Activated naive CD8-positive, alpha-beta T cell treated with anti-CD3 and anti-CD28 coated beads, Interleukin-2, amount 10 ng/mL, durations not matched to agents 7 days and 5 days (primary cell): ENCODE data around the gene MAP1B. TPM values are rescaled to one million over a fixed set of nuclear protein-coding genes. Genes with fewer than 3 reads are reported as not detected.

Source experiments
- ATAC-seq: fragments of 150-1000 bp; cut with Tn5 transposase; one replicate; pipeline ENCODE4 v1.10.0; 2021; ENCODE audit warnings: low read depth, moderate library complexity
- POLR2A ChIA-PET: fragments of 350-600 bp; sonication (Branson Sonifier 250); formaldehyde crosslinking; loops from one replicate; lab custom pipeline; 2021; ENCODE audit warnings: antibody characterized with exemption; lab: Charles Lee
- DNase-seq: peaks from one replicate; pipeline ENCODE4 v3.0.0; 2021
- H3K27ac Mint-ChIP-seq: one replicate; pipeline ENCODE4 v1.8.0; 2022; ENCODE audit warnings: mild to moderate bottlenecking, mixed read lengths
- H3K27me3 Mint-ChIP-seq: one replicate; pipeline ENCODE4 v1.8.0; 2022; ENCODE audit warnings: mild to moderate bottlenecking, moderate library complexity, mixed read lengths
- H3K36me3 Mint-ChIP-seq: one replicate; pipeline ENCODE4 v1.8.0; 2021; ENCODE audit warnings: mild to moderate bottlenecking, mixed read lengths
- H3K4me1 Mint-ChIP-seq: one replicate; pipeline ENCODE4 v1.8.0; 2021; ENCODE audit warnings: mixed read lengths
- H3K4me3 Mint-ChIP-seq: one replicate; pipeline ENCODE4 v1.8.0; 2022; ENCODE audit warnings: mild to moderate bottlenecking, moderate library complexity, mixed read lengths
- H3K9me3 Mint-ChIP-seq: one replicate; pipeline ENCODE4 v1.8.0; 2021; ENCODE audit warnings: mixed read lengths
- total RNA-seq, 2 experiments: library from RNA; stranded (reverse); gene quantifications; one replicate each; pipeline ENCODE4 v1.2.3, GENCODE V29; 2021

The MAP1B gene
- total RNA-seq, 2 experiments from 2014 or later: not detected

DNA sequence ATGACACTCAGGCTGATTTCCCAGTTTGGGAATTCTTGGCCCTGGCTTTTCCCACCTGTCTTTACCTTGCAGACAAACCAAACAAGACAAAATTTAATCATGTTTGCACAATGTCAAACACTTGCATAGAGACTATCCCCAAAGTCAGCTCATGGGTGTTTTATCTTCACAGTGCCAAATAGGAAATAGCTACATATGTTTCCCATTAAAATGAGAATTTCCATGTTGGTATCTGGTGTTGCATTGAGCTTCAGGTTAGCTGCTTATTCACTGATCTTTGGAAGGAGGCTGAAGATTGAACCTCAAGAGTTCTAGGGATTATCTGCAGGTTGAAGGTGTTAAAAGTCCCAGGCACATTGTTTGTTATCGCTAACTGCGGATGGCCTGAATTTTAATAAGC is 19.5 kb downstream of the MAP1B start:
- H3K27ac Mint-ChIP-seq: no peak overlapping the region
- H3K27me3 Mint-ChIP-seq: peaks cover 57% of the 10 kb centered on the region
- POLR2A ChIA-PET: no interaction called here
- no peaks in the 10 kb centered on the region for H3K36me3 Mint-ChIP-seq
- H3K4me1 Mint-ChIP-seq: no peaks in the 10 kb centered on the region
- no peak overlapping the region for H3K4me3 Mint-ChIP-seq
- DNase-seq: no peak
- H3K9me3 Mint-ChIP-seq: no peaks in the 10 kb centered on the region
- no peak for ATAC-seq

DNA sequence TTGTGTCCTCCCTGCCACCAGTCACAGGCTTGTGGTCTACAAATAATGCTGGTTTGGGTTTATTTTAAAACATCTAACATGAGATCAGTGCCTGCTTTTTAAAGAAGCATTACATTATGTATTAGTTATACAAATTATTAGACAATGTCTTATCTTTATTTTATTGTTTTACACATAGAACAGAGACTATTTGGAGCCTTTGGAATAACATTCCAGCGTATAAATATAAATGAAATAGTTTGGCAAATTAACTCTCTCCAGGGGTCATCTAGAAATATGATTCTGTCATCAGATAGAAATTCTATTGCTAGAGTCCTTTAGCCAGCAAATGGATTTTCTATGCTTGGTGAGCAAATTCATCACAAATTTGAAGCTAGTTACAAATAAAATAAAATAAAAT is 22.4 kb downstream of the MAP1B start:
- DNase-seq (no peak), ATAC-seq (no peak)
- POLR2A ChIA-PET: no interaction called here
- H3K27ac Mint-ChIP-seq: no peak overlapping the region
- no peaks in the 10 kb centered on the region for H3K4me1 Mint-ChIP-seq
- no peak overlapping the region for H3K4me3 Mint-ChIP-seq
- H3K27me3 Mint-ChIP-seq: peaks cover 55% of the 10 kb centered on the region
- H3K9me3 Mint-ChIP-seq: no peaks in the 10 kb centered on the region
- no peaks in the 10 kb centered on the region for H3K36me3 Mint-ChIP-seq

DNA sequence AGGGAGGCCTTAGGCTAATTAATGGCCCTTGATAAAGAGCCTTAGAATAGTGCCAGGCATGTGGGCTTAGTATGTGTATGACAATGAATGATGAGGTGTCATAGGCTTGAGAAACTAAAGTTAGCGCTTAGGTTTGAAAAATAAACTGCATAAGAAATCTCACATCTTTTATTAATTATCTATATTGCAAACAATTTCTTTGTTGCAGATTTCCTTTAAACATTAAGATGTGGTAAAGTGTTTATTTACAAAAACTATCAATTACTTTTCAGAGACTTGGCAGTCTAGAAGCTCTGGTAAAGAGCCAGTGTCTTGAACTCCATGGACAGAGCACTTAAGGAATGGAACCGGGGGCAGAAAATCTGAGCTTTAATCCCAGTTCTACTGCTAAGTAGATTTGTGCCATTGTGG is 23.1 kb downstream of the MAP1B start:
- H3K36me3 Mint-ChIP-seq: no peaks in the 10 kb centered on the region

DNA sequence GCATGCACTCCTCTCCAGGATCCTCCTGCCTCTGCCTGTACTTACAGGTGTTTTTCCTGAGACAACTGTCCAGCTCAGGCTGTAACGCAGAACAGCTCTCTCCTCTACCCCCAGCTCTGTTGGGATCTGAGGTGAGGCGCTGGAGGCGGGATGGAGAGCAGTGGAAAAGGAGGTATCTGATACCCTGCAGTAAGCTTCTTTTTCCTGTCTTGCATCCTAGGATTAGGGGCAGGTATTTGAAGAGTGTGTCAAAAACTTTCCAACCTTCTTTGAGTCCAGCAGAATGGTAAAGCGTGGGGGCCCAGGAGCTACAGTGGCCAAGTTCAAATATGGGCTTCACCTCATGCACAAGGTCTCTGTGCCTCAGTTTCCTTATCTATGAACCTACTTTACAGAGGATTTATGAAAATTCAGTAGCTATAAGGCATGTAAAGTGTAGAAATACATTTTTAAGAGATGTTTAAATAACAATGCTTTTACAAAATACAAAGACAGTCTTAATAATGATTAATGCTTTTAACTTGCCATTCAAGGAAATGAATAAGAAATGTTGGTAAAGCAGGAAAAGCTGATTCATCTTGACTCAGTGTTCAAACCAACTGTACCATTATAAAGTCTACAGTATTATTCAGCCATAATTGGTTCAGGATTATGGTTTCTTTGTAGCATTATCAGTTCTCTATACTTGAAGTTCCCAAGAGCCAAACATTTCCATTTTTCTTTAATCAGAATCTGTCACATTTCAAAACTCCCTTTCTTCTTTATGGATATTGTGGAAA is 26.1 kb downstream of the MAP1B start:
- Mint-ChIP-seq H3K27me3 (peaks cover 40% of the 10 kb centered on the region), H3K4me1 (no peaks in the 10 kb centered on the region), H3K4me3 (no peak overlapping the region), H3K27ac (no peak overlapping the region), H3K9me3 (no peaks in the 10 kb centered on the region), H3K36me3 (no peaks in the 10 kb centered on the region)
- POLR2A ChIA-PET: no interaction called here
- DNase-seq (no peak), ATAC-seq (no peak)

More for the DNA sequence above, 23.1 kb downstream of the MAP1B start:
- Mint-ChIP-seq H3K4me3 (no peak overlapping the region), H3K4me1 (no peaks in the 10 kb centered on the region), H3K9me3 (no peaks in the 10 kb centered on the region), H3K27ac (no peak overlapping the region), H3K27me3 (peaks cover 54% of the 10 kb centered on the region)
- POLR2A ChIA-PET: no interaction called here
- DNase-seq: no peak
- no peak for ATAC-seq

DNA sequence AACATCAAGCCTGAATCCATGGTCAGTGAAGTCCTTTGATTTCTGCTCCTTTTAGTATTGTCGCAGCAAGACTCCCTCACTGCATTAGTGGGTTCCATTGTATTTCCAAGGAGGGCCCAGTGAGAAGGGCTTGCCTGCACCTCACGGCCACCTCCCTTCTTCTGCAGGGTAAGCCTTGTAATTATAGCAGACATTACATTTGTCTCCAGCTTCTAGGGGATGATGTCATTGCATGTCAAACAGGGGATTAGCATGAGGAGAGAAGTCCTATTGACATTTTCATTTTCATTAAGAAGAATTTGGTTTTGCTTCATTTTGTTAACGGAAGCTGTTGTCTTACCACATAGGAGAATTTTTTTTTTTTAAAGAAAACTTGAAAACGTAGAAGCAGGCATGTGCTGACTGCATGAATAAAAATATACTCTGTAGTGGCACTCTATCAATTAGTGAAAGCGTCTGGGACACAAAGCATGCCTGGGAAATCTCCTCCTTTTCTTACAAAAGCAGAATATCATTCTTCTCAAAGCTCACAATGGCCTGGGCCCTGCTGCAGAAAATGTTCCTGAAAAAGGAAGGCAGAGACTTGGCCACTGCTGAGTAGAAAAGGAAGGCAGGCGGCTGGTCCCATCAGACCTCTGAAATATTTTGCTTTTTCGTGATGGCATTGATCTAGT is 27.1 kb downstream of the MAP1B start:
- POLR2A ChIA-PET: no interaction called here
- Mint-ChIP-seq H3K27ac (no peak overlapping the region), H3K9me3 (no peaks in the 10 kb centered on the region), H3K4me1 (peaks cover 7% of the 10 kb centered on the region), H3K36me3 (no peaks in the 10 kb centered on the region), H3K4me3 (no peak overlapping the region), H3K27me3 (peaks cover 39% of the 10 kb centered on the region)
- ATAC-seq: no peak
- DNase-seq: no peak

DNA sequence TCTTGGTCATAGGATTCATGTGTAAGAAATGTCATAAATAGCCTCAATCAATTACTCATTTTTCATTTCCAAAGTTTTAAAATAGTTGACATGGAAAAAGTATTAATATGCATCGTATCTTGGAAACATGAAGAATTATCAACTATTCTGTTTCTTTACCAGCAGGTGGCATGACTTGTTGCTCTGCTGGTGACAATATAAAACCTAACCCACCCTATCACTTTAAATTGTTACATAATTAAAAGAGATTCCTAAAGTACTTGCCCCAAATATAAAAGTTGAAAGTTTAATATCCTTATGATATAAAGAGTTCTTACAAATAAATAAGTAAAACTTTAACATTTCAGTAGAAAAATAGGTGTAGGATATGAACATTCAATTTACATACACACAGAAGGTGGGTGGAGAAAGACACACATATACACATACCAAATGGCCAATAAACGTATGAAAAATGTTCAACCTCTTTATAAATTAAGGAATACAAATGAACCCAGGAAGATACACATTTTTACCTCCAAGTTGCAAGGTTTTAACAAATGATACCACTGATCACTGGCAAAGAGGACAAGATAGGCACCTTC is 30.6 kb downstream of the MAP1B start:
- Mint-ChIP-seq H3K4me3 (no peak overlapping the region), H3K36me3 (no peaks in the 10 kb centered on the region), H3K27ac (no peak overlapping the region), H3K9me3 (no peaks in the 10 kb centered on the region), H3K4me1 (peaks cover 8% of the 10 kb centered on the region), H3K27me3 (peaks cover 41% of the 10 kb centered on the region)
- no peak for ATAC-seq
- no peak for DNase-seq
- POLR2A ChIA-PET: no interaction called here

DNA sequence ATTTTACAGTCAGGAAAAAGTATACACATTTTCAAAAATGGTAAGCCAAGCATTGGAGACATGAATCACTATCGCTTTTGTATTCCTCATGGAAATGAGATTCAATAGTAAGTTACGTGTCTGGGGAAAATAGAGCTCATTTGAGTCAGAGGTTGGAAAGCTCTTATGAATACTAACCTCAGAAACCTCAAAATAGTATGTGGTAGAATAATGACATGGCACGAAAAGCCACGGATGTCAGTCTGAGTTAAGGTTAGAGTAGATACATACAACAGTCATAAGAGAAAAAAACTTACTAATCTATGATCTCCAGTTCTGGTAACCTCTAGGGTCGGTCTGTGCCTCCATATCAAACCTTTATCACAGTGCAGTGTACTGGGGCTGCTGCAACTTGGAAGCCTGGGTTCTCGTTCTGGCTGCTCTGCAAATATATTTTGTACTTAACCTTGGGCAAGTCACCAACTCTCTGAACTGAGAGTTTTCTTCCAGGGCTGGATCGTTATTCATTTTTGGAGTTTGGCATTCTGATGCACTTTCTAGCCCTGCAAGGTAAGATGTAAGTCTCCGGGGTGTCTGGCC is 31.8 kb downstream of the MAP1B start:
- Mint-ChIP-seq H3K4me1 (peaks cover 8% of the 10 kb centered on the region), H3K9me3 (no peaks in the 10 kb centered on the region), H3K4me3 (no peak overlapping the region), H3K36me3 (no peaks in the 10 kb centered on the region), H3K27ac (no peak overlapping the region), H3K27me3 (peaks cover 38% of the 10 kb centered on the region)
- DNase-seq (no peak), ATAC-seq (peak; percentile 36)
- POLR2A ChIA-PET: interaction anchor here (0.7 kb wide), 1 partner anchor 181 kb away, joined by 3 read pairs; the partner anchor contains the start of genes MRPS27 and PTCD2

DNA sequence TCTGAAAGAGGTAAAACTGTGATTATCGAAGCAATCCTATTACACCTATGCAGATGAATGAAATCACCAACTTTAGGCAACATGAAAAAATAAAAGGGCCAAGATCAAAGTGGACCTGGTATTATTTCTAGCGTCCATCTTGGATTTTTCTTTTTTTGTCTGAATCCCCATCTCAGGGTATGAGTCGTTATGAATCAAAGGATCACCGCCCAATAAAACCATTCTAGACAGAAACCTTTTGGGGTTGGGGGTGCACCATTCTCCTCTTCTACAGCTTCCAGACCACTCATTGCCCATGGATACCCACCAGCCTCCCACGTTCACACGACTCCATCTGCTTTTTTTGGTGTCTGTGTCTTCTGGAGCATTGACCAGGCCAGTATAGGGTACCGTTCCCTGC is 33.4 kb downstream of the MAP1B start:
- H3K36me3 Mint-ChIP-seq: no peaks in the 10 kb centered on the region
- ATAC-seq (no peak), DNase-seq (no peak)
- H3K27ac Mint-ChIP-seq: no peak overlapping the region
- H3K27me3 Mint-ChIP-seq: peaks cover 33% of the 10 kb centered on the region
- no peaks in the 10 kb centered on the region for H3K9me3 Mint-ChIP-seq
- POLR2A ChIA-PET: no interaction called here
- no peak overlapping the region for H3K4me3 Mint-ChIP-seq
- H3K4me1 Mint-ChIP-seq: peaks cover 8% of the 10 kb centered on the region

DNA sequence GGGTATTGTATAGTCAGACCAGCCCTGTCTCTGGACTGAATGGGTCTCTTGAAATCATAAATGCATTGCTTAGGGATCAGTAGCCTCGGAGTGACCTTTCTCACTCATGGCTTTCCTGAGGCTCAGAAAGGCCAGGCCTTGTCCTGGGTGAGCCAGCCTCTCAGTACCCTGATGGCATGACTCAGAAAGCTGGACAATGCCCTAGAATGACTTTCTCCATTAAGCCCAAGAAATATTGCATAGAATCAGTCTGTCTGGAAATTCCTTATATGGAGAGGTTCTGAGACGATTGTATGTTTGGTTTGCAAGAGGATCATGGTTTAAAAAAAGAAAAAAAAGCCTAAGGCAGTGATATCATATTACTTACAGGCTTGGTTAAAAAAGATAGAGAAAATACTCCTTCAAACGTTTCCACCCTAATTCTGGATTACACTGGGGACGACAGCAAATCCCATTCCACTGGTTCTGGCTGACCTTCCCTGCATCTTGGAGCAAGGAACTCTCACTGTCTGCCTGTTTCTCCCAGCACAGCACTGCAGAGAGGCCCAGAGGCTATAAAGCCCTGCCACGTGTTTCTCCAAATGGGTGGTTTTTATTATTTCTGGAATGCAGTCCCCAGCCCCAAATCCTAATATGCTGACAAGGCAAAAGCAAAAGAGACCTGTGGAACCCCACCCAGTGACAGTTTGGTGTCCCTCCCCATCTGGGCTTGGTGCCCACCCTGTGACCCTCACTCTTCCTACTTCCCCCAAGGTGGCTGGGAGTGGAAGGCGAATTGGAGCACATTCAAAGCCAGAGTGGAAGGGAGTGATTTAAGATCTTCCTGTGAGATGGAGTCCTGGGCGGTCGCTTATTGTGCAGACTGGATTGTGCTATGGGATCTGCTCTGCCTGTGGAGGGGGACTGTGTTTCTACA is 34.4 kb downstream of the MAP1B start:
- no peak overlapping the region for H3K27ac Mint-ChIP-seq
- H3K27me3 Mint-ChIP-seq: peaks cover 33% of the 10 kb centered on the region
- H3K9me3 Mint-ChIP-seq: no peaks in the 10 kb centered on the region
- peaks cover 8% of the 10 kb centered on the region for H3K4me1 Mint-ChIP-seq
- ATAC-seq (no peak), DNase-seq (no peak)
- H3K36me3 Mint-ChIP-seq: no peaks in the 10 kb centered on the region
- POLR2A ChIA-PET: no interaction called here
- H3K4me3 Mint-ChIP-seq: no peak overlapping the region

DNA sequence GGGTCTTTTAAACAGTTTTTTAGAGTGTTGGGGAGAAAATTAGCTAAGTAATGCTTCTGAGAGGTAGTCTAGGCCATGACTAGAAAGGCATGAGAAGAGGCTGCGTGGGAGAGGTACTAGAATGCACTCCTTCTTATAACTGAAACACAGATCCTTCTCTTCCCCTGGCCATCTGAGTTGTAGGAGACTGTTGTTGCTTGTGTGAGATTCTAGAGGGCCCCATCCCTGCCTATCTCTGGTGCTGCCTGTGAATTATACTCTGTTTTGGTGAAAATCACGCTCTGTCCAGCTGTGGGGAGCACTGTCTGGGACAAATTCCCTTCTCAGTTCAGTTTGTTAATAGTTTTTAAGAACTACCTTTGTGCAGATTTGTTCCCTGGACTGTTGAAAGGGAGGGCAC is 37.5 kb downstream of the MAP1B start:
- no peaks in the 10 kb centered on the region for H3K9me3 Mint-ChIP-seq
- POLR2A ChIA-PET: no interaction called here
- peaks cover 39% of the 10 kb centered on the region for H3K27me3 Mint-ChIP-seq

DNA sequence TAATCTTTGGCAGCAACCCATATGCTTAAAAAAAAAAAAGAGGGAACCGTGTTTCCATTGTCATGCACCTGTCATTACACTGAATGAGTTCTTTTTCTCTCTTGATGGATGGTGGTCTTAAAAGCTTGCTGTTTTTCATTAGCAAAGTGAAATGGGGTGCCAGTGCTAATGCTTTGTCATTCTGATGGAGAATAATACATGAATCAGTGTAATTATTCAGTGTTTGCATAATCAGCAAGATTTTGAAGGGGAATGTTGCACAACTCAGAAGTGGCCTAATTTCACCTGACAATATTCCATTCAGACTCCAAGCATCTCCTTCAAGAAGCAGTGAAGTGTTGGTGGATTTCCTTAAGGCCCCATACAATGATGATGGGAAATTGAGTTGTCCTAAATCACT is 38.1 kb downstream of the MAP1B start:
- Mint-ChIP-seq H3K4me1 (peaks cover 2% of the 10 kb centered on the region), H3K27me3 (peaks cover 37% of the 10 kb centered on the region), H3K36me3 (no peaks in the 10 kb centered on the region), H3K27ac (no peak overlapping the region), H3K4me3 (no peak overlapping the region), H3K9me3 (no peaks in the 10 kb centered on the region)
- ATAC-seq: no peak
- no peak for DNase-seq
- POLR2A ChIA-PET: no interaction called here

More for the DNA sequence above, 37.5 kb downstream of the MAP1B start:
- DNase-seq: no peak
- Mint-ChIP-seq H3K27ac (no peak overlapping the region), H3K4me1 (peaks cover 2% of the 10 kb centered on the region), H3K4me3 (no peak overlapping the region), H3K36me3 (no peaks in the 10 kb centered on the region)
- no peak for ATAC-seq

DNA sequence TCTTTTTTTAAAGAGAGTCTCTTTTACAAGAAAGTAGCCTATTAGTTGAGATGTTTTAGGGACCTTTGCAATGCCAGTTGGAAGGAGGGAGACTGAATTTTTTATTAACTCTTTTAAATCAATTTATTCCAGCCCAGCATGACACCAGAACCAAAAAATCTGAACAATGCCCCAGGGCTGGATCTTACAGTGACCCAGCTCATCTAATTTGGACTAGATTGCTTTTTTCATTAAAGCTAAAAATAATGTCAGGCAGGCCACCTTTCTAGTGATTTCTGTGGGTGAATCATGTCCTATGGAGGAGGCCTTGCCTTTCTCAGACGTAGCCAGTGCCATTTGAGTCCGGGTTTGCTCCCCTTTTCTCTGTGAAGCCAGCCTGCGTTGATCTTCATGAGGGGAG is 38.8 kb downstream of the MAP1B start:
- H3K4me1 Mint-ChIP-seq: peaks cover 2% of the 10 kb centered on the region
- DNase-seq: no peak
- H3K27ac Mint-ChIP-seq: no peak overlapping the region
- H3K9me3 Mint-ChIP-seq: no peaks in the 10 kb centered on the region
- no peak overlapping the region for H3K4me3 Mint-ChIP-seq
- POLR2A ChIA-PET: no interaction called here
- H3K36me3 Mint-ChIP-seq: no peaks in the 10 kb centered on the region
- peaks cover 36% of the 10 kb centered on the region for H3K27me3 Mint-ChIP-seq
- no peak for ATAC-seq

DNA sequence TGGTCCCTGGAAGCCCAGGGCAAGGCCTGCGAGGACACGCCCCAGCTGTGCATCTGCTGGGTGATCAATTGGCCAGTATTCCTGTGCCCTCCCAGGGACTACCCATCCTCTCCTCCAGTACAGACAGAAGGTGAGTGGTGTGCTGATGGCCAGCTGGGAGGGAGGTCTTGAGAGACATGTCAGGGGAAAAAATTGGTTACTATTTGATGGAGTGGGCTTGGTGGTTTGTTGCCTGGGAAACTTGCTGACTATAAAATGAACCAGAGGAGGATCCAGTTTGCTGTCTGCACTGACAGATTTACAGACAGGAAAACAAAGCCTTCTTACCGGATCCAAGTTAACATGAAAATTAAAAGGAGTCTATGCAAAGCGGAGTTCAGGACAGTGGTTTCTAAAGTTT is 40.3 kb downstream of the MAP1B start:
- ATAC-seq: no peak
- no peaks in the 10 kb centered on the region for H3K9me3 Mint-ChIP-seq
- H3K27me3 Mint-ChIP-seq: peaks cover 31% of the 10 kb centered on the region
- no peak overlapping the region for H3K4me3 Mint-ChIP-seq
- POLR2A ChIA-PET: no interaction called here
- H3K36me3 Mint-ChIP-seq: no peaks in the 10 kb centered on the region
- no peak overlapping the region for H3K27ac Mint-ChIP-seq
- H3K4me1 Mint-ChIP-seq: peaks cover 5% of the 10 kb centered on the region
- no peak for DNase-seq
